NT2/D1 (cell line): Measurements from ENCODE around the gene ZNF580.

Source experiments
- SUZ12 ChIP-seq: IDR thresholded peaks from 2 replicates; pipeline ENCODE4 v1.6.1; 2011; ENCODE audit not compliant: insufficient read length, insufficient read depth; ENCODE audit errors: extremely low read depth
- YY1 ChIP-seq: IDR thresholded peaks from 2 replicates; pipeline ENCODE4 v1.6.1; 2011; ENCODE audit not compliant: insufficient read length, insufficient read depth
- ZNF274 ChIP-seq: IDR thresholded peaks from 2 replicates; pipeline ENCODE4 v1.6.1; 2011; ENCODE audit warnings: mild to moderate bottlenecking, low read depth, low read length

GRCh38 chr19:55624109-55625003 is 16.4 kb upstream of the ZNF580 start, which contains the start of gene ZNF784:
- no peak for TF ChIP-seq ZNF274
- no peak for TF ChIP-seq SUZ12
- TF ChIP-seq YY1, result peak; percentile 68
